GM21526 (cell line): ENCODE results near the gene SORCS2.
"Not testable (repeated sequence)": the region's sequence is repeated elsewhere in the genome, so short reads cannot be mapped to it uniquely, and the experiment has no call there.

Source experiments
- ATAC-seq: cut with Tn5 transposase; IDR thresholded peaks from one replicate; pipeline ENCODE4 v1.9.1; 2021; ENCODE audit warnings: moderate library complexity; ENCODE audit not compliant: unreplicated experiment, low FRiP score

The SORCS2 gene

GRCh38 chr4:7159923-7160322 is 32.4 kb upstream of the SORCS2 start:
- no peak for ATAC-seq

GRCh38 chr4:7160439-7160838 is 31.9 kb upstream of the SORCS2 start:
- ATAC-seq, result no peak

GRCh38 chr4:7160951-7161440 is 31.3 kb upstream of the SORCS2 start:
- no peak for ATAC-seq

GRCh38 chr4:7161721-7162214 is 30.6 kb upstream of the SORCS2 start:
- no peak for ATAC-seq

- ATAC-seq, result not testable (repeated sequence)
Measured at GRCh38 chr4:7165056-7165873, 27.1 kb upstream of the SORCS2 start.

- ATAC-seq, result no peak
Measured at GRCh38 chr4:7165874-7166201, 26.5 kb upstream of the SORCS2 start.

GRCh38 chr4:7166237-7166636 is 26.1 kb upstream of the SORCS2 start:
- ATAC-seq, result no peak

GRCh38 chr4:7166981-7167700 is 25.2 kb upstream of the SORCS2 start:
- no peak for ATAC-seq

- no peak for ATAC-seq
Measured at GRCh38 chr4:7167706-7168105, 24.6 kb upstream of the SORCS2 start.

GRCh38 chr4:7168106-7168505 is 24.2 kb upstream of the SORCS2 start:
- no peak for ATAC-seq

- no peak for ATAC-seq
Measured at GRCh38 chr4:7169134-7169533, 23.2 kb upstream of the SORCS2 start.

- no peak for ATAC-seq
Measured at GRCh38 chr4:7170012-7170411, 22.3 kb upstream of the SORCS2 start.

- no peak for ATAC-seq
Measured at GRCh38 chr4:7171191-7171900, 21.0 kb upstream of the SORCS2 start.

GRCh38 chr4:7172508-7172907 is 19.8 kb upstream of the SORCS2 start:
- no peak for ATAC-seq

- ATAC-seq, result no peak
Measured at GRCh38 chr4:7172946-7173345, 19.4 kb upstream of the SORCS2 start.

- no peak for ATAC-seq
Measured at GRCh38 chr4:7173841-7174449, 18.4 kb upstream of the SORCS2 start.

GRCh38 chr4:7179158-7179557 is 13.2 kb upstream of the SORCS2 start:
- ATAC-seq, result no peak

- no peak for ATAC-seq
Measured at GRCh38 chr4:7180938-7181337, 11.4 kb upstream of the SORCS2 start.

- ATAC-seq, result no peak
Measured at GRCh38 chr4:7182616-7183015, 9.7 kb upstream of the SORCS2 start.

- no peak for ATAC-seq
Measured at GRCh38 chr4:7183161-7183560, 9.2 kb upstream of the SORCS2 start.
